Duodenal mucosa (tissue), 2 donors: ENCODE results near the gene ATP5PO.

ENCODE experiments used
- H3K27ac ChIP-seq: one replicate; pipeline ENCODE4 v1.7.0; 2013; ENCODE audit warnings: low read depth, low read length
- H3K27me3 ChIP-seq, 2 donors: one replicate each; pipeline ENCODE4 v1.7.0; 2013; ENCODE audit warnings: low read length in 2 of 2, control low read depth in 1 of 2; ENCODE audit not compliant: insufficient read depth in 2 of 2, control insufficient read depth in 1 of 2
- H3K36me3 ChIP-seq, 2 donors: one replicate each; pipeline ENCODE4 v1.7.0; 2013; ENCODE audit warnings: low read length in 2 of 2, control low read depth in 1 of 2; ENCODE audit not compliant: insufficient read depth in 2 of 2, control insufficient read depth in 1 of 2
- H3K4me1 ChIP-seq, 2 donors: one replicate each; pipeline ENCODE4 v1.7.0; 2013; ENCODE audit warnings: low read length in 2 of 2, control low read depth in 1 of 2; ENCODE audit not compliant: insufficient read depth in 2 of 2, control insufficient read depth in 1 of 2
- H3K4me3 ChIP-seq, 2 donors: one replicate each; pipeline ENCODE4 v1.7.0; 2013; ENCODE audit warnings: low read length in 2 of 2, low read depth in 1 of 2
- H3K9ac ChIP-seq, 2 donors: one replicate each; pipeline ENCODE4 v1.7.0; 2013; ENCODE audit warnings: low read length in 2 of 2, low read depth in 1 of 2
- H3K9me3 ChIP-seq, 2 donors: one replicate each; pipeline ENCODE4 v1.7.0; 2013; ENCODE audit warnings: low read length in 2 of 2, control low read depth in 1 of 2; ENCODE audit not compliant: control insufficient read depth in 1 of 2

The ATP5PO gene

GRCh38 chr21:33861125-33861524 is 54.5 kb downstream of the ATP5PO start:
- Histone ChIP-seq H3K9me3 (no peaks in the 10 kb centered on the region), H3K4me3 (no peak overlapping the region), H3K4me1 (no peaks in the 10 kb centered on the region), H3K9ac (no peak overlapping the region), H3K27ac (no peak overlapping the region), H3K36me3 (no peaks in the 10 kb centered on the region), H3K27me3 (no peaks in the 10 kb centered on the region)

DNA sequence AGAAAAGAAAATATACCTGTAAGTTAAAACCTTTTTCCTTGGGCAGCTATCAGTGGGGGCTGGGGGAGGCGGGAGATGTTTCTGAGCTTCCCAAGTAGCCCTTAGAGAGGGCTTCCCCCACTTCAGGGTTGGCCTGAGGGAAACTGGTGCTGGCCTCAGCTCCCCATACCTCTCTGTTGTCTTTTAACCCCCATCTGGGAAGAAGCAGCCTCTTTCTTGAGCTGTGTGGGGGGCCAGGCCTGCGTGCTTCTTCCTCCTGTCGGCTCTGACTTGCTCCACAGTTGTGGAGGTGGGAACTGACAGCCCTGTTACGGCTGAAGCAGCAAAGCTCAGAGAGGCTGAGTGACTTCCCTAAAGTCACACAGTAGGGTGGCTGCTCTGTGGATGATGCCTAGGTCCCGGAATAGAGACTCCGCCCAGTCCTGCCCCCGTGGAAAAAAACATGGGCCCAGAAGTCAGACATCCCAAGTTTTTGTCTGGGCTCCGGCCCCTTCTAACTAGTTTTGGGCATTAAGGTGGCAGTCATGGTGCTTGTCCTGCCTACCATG is 55.2 kb downstream of the ATP5PO start:
- Histone ChIP-seq H3K4me3 (no peak overlapping the region), H3K36me3 (no peaks in the 10 kb centered on the region), H3K27ac (no peak overlapping the region), H3K27me3 (no peaks in the 10 kb centered on the region), H3K9me3 (no peaks in the 10 kb centered on the region), H3K4me1 (no peaks in the 10 kb centered on the region), H3K9ac (no peak overlapping the region)

DNA sequence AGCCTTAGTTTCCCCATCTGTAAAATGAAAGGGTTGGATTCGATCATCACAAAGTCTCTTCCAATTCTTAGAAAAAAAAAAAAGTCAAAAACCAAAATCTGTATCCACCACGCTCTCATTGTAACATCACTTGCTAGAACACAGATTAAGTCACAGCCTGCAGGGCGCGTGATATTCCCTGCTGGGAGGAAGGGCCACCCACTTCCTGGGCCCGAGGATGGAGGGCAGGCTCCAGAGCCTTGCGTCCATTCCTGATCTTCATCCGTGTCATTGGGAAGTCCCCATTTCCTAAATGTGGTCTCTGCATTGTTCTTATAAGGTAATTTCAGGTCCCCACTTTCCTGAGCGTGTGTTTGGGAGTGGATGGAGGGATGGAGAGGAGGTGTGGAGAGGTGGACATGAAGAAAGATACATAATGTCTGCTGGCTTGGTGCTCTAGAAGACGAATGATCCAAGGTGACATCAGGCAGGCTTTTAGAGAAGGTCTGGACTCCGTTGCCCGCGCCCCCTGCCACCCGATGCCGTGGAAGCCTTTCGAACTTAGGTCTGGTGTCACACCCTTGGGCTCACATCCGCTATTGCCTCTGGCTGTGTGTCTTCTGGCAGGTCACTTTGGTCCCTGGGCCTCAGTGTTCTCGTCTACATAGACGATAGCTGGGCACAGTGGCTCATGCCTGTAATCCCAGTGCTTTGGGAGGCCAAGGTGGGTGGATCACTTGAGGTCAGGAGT is 56.1 kb downstream of the ATP5PO start:
- H3K36me3 ChIP-seq, result no peaks in the 10 kb centered on the region
- no peak overlapping the region for H3K27ac ChIP-seq
- no peak overlapping the region for H3K4me3 ChIP-seq
- no peak overlapping the region for H3K9ac ChIP-seq
- no peaks in the 10 kb centered on the region for H3K27me3 ChIP-seq
- H3K4me1 ChIP-seq, result no peaks in the 10 kb centered on the region
- no peaks in the 10 kb centered on the region for H3K9me3 ChIP-seq

- Histone ChIP-seq H3K4me1 (no peaks in the 10 kb centered on the region), H3K36me3 (no peaks in the 10 kb centered on the region), H3K9ac (no peak overlapping the region), H3K27ac (no peak overlapping the region), H3K9me3 (no peaks in the 10 kb centered on the region), H3K27me3 (no peaks in the 10 kb centered on the region), H3K4me3 (no peak overlapping the region)
These were observed 56.8 kb downstream of the ATP5PO start for GRCh38 chr21:33858667-33859372.

GRCh38 chr21:33857846-33858666 is 57.5 kb downstream of the ATP5PO start:
- H3K9ac ChIP-seq, result no peak overlapping the region
- H3K27me3 ChIP-seq, result no peaks in the 10 kb centered on the region
- H3K9me3 ChIP-seq, result no peaks in the 10 kb centered on the region
- H3K4me1 ChIP-seq, result no peaks in the 10 kb centered on the region
- no peaks in the 10 kb centered on the region for H3K36me3 ChIP-seq
- H3K4me3 ChIP-seq, result no peak overlapping the region
- H3K27ac ChIP-seq, result no peak overlapping the region

DNA sequence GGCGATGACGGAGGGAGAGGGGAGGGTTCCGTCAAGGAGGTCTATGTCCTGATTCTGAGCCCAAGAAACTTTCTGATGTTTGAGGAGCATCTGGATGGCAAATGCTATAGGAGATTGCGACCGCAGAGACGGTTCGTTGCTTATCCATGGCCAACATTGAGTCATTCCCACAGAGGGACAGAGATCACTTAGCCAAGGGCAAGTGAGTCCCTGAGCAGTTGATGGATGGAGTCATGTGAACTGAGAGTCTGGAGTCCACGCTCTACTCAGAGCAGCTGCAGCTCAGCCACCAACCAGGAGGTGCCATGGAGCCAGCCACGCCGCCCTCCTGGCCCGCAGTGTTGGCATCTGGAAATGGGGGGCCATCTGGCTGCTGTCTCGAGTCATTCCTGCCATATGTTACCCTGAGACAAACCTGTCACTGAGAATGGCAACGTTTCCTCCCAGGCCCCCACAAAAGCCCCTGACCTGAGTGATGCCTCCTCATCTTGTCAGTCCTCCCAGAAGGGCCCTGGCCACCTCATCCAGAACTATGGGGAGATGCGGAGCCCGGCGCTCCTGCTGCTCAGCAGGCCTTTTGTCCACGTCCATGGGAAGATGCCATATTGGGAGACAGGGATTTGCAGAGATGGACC is 58.6 kb downstream of the ATP5PO start:
- Histone ChIP-seq H3K9ac (no peak overlapping the region), H3K36me3 (no peaks in the 10 kb centered on the region), H3K27ac (no peak overlapping the region), H3K27me3 (no peaks in the 10 kb centered on the region), H3K9me3 (no peaks in the 10 kb centered on the region), H3K4me3 (no peak overlapping the region), H3K4me1 (no peaks in the 10 kb centered on the region)

GRCh38 chr21:33855190-33855589 is 60.4 kb downstream of the ATP5PO start:
- no peaks in the 10 kb centered on the region for H3K9me3 ChIP-seq
- H3K4me3 ChIP-seq, result no peak overlapping the region
- no peak overlapping the region for H3K27ac ChIP-seq
- H3K27me3 ChIP-seq, result no peaks in the 10 kb centered on the region
- no peak overlapping the region for H3K9ac ChIP-seq
- H3K36me3 ChIP-seq, result no peaks in the 10 kb centered on the region
- no peaks in the 10 kb centered on the region for H3K4me1 ChIP-seq

DNA sequence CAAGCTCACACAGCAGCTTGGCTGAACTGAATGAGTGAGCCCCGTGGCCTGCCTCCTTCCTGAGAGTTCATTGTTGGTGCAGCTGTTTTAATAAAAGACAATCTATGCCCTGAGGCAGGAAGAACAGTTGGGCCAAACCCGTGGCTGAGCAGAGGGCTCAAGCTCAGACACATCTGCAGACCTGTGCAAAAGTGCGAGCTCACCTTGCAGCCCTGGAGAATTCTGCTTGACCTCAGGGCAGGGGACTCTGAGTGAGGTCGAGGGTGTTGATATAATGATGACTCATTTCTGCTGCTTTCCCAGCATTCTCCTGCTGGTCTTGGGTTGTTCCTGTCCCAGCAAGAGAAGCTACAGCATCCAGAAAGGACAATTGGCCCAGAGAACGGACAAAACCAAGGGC is 61.0 kb downstream of the ATP5PO start:
- no peaks in the 10 kb centered on the region for H3K27me3 ChIP-seq
- H3K4me1 ChIP-seq, result no peaks in the 10 kb centered on the region
- H3K9ac ChIP-seq, result no peak overlapping the region
- H3K4me3 ChIP-seq, result no peak overlapping the region
- H3K27ac ChIP-seq, result no peak overlapping the region
- no peaks in the 10 kb centered on the region for H3K9me3 ChIP-seq
- H3K36me3 ChIP-seq, result no peaks in the 10 kb centered on the region
